GM12878 (cell line): ENCODE results near the gene TUBA1B.

ENCODE experiments used
- EP300 ChIP-seq, 2 experiments: fragments of 150-350 bp in 1 of 2; IDR thresholded peaks; 2 replicates each; pipeline ENCODE4 v1.6.1; 2011 to 2012; ENCODE audit warnings: low read depth in 2 of 2, low read length in 2 of 2, borderline replicate concordance in 1 of 2, improper control_type of control experiment in 1 of 2, inconsistent platforms in 1 of 2; ENCODE audit not compliant: control insufficient read depth in 1 of 2
- IKZF1 ChIP-seq: fragments of 450-650 bp; conservative IDR thresholded peaks from 2 replicates; pipeline ENCODE4 v1.6.1; 2017; ENCODE audit warnings: antibody characterized with exemption, mild to moderate bottlenecking
- POLR2A ChIP-seq: IDR thresholded peaks from 2 replicates; pipeline ENCODE4 v1.6.1; 2011; ENCODE audit warnings: low read depth, mild to moderate bottlenecking, low read length
- TAF1 ChIP-seq: IDR thresholded peaks from 2 replicates; pipeline ENCODE4 v1.6.1; 2011; ENCODE audit warnings: mild to moderate bottlenecking, low read depth, low read length, borderline replicate concordance
- ZNF24 ChIP-seq: fragments of 450-650 bp; IDR thresholded peaks from 2 replicates; pipeline ENCODE4 v1.6.1; 2017; ENCODE audit warnings: antibody characterized with exemption, mild to moderate bottlenecking
- ZNF384 ChIP-seq: IDR thresholded peaks from 2 replicates; pipeline ENCODE4 v1.6.1; 2012; ENCODE audit warnings: low read depth, mild to moderate bottlenecking, low read length, improper control_type of control experiment, borderline replicate concordance
- TF ChIP-seq, protein P1 (sequence below), 3 experiments: IDR thresholded peaks in 2 of 3; conservative IDR thresholded peaks in 1 of 3; 2 replicates each; pipeline ENCODE4 v1.5.1; 2011; ENCODE audit warnings: low read depth in 3 of 3, low read length in 3 of 3, mild to moderate bottlenecking in 3 of 3, control low read depth in 2 of 3, moderate library complexity in 2 of 3, inconsistent platforms in 1 of 3, mixed read lengths in 1 of 3; ENCODE audit not compliant: control insufficient read depth in 2 of 3, insufficient read depth in 1 of 3; ENCODE audit errors: extremely low read depth in 1 of 3

DNA sequence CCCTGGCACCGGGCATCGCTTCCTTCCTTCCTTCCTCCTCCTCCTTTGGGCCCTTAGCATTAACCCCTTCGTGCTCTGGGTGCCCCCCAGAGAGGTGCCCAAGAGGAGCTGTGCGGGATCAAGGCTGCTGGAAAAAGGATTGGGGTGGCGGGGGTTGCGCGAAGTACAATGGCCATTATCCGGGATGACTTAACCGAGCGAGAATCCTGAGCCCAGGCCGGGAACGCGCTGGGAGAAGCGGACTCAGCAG lies 39.4 kb downstream of the TUBA1B start:
- TF ChIP-seq ZNF24 (no peak), POLR2A (no peak), IKZF1 (no peak), EP300 (IDR thresholded peaks at IDR 0.05; ENCODE audit: borderline replicate concordance in 1 of 2, control insufficient read depth in 1 of 2, low read depth in 2 of 2, low read length in 2 of 2) (no peak), ZNF384 (no peak), TAF1 (no peak)
- TF ChIP-seq, protein P1, sequence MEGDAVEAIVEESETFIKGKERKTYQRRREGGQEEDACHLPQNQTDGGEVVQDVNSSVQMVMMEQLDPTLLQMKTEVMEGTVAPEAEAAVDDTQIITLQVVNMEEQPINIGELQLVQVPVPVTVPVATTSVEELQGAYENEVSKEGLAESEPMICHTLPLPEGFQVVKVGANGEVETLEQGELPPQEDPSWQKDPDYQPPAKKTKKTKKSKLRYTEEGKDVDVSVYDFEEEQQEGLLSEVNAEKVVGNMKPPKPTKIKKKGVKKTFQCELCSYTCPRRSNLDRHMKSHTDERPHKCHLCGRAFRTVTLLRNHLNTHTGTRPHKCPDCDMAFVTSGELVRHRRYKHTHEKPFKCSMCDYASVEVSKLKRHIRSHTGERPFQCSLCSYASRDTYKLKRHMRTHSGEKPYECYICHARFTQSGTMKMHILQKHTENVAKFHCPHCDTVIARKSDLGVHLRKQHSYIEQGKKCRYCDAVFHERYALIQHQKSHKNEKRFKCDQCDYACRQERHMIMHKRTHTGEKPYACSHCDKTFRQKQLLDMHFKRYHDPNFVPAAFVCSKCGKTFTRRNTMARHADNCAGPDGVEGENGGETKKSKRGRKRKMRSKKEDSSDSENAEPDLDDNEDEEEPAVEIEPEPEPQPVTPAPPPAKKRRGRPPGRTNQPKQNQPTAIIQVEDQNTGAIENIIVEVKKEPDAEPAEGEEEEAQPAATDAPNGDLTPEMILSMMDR (IDR thresholded peaks at IDR 0.05 in 2 of 3, conservative IDR thresholded peaks at IDR 0.05 in 1 of 3; ENCODE audit: control insufficient read depth in 2 of 3, extremely low read depth in 1 of 3, insufficient read depth in 1 of 3, low read depth in 3 of 3, low read length in 3 of 3) = no peak
